DMS79 (cell line): ENCODE data around the gene SFTPA1.
A peak's percentile ranks its signal among the peaks of the same experiment; 100 is the strongest.
"Not testable (repeated sequence)": the region's sequence is repeated elsewhere in the genome, so short reads cannot be mapped to it uniquely, and the experiment has no call there.

ENCODE experiments used
- DNase-seq: peaks from one replicate; lab custom pipeline; 2025; lab: John Stamatoyannopoulos, UW

Gene SFTPA1

DNA sequence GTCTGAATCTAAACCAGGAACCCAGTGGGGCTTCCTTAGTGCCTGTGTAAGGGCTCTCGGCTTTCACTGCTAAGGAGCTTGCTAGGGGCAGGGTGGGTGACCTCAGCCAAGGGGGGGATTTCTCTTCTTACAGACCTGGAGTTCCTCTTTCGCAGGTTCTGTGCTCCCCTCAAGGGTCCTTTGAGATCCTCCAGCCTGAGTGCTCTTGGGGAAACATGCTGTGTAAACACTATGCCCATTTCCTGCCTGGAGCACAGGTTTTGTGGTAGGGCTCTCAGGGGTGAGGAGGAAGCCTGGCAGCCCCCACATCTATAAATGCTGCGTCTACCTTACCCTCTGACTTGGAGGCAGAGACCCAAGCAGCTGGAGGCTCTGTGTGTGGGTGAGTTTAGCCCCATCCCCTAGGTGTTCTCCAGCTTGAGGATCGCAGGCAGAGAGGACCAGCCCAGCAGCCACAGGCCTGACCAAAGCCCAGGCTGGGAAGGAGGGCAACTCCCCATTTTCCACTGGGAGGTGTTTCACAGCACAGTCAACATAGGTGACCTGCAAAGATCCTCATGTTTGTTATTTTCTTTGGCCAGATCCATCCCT lies at the start of gene SFTPA1:
Gene SFTPA1, plus strand, starts transcription at position 339 of the 591 bp plus-strand sequence. CDS start 887 bp downstream, outside the sequence.
- peak; percentile 85 for DNase-seq

DNA sequence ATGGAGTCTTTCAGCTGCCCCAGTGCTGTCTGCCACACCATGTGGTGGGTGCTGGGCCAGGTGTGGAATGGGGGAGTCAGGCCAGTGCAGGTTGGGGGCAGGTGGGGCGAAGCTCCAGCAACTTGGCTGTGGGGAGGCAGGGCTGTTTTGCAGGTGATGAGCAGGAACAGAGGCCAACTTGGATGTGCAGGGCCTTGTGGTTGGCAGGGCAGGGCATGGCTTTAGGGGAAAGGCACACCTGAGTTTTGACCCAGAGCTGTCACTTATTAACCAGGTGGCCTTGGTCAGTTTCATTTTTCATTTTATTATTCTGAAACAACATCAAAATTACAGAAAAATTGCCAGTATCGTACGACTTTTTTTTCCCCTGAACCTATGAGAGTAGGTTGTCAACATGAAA lies 49.5 kb upstream of the SFTPA1 start:
- no peak for DNase-seq

DNA sequence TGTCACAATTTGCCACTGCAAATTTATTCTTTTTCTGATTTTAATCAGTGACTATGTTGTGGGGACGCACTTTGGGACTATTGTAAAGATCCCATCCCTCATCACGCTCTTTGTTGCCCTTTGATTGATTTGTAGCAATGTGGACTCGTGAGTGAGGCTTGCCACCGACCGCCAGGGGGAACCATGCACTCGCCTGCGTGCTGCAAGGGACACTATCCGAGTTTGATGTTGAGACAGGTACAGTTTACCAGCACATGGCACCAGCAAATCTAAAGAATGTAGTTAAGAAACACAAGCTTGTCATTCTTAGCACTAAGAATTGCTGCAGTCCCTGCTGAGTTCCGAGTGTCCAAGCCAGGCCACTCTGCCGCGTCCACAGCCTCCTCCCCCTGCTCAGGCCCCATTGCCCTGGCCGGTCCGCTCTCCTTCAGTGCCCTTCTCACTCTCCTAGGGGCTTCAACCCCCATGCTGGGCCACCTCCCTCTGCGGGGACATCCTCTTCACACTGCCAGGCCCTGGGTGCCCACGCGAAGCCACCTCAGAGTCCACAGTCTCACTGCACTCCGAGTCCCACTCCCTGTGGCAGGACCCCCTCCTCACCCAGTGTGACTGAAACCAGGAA lies 48.5 kb upstream of the SFTPA1 start:
- no peak for DNase-seq

DNA sequence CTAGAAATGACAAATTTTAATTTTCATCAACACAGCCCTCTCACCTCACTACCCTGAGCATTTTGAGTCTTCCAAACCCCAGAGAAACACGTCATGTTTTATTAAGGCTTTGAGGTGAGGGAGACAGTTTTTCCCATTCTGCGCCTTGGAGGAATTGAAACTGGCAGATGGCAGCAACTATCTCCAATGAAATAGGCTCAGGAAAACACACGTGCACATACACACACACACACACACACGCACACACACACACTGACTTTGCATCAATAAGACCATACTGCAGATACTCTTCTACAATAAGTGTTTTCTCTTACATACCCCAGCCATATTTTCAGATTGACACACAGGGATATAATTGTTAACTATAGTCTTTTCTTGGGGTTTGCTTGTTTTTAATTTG lies 47.3 kb upstream of the SFTPA1 start:
- no peak for DNase-seq

DNA sequence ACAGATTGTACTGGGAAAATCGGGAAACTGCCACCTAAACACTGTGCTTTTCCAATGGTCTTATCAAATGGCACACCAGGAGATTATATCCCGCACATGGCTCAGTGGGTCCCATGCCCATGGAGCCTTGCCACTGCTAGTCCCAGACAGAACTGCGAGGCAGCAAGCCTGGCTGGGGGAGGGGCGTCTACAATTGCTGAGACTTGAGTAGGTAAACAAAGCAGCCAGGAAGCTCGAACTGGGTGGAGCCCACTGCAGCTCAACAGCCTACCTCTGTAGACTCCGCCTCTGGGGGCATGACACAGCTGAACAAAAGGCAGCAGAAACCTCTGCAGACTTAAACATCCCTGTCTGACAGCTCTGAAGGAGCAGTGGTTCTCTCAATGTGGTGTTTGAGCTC lies 40.1 kb upstream of the SFTPA1 start:
- not testable (repeated sequence) for DNase-seq

DNA sequence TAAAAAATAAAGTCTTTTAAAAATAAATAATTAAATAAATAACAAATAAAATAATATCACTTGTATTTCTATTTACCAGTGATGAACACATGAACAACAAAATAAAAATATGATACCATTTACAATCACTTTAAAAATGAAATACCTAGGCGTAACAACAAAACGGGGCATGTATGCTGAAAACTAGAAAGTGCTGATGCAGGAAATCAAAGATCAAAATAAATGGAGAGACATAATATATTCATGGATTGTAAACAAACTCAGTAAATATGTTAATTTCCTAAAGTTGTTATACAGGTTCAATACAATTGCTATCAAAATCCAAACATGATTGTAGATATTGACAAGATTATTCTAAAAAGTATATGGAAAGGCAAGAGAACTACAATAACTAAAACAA lies 31.4 kb upstream of the SFTPA1 start:
- DNase-seq, result no peak

DNA sequence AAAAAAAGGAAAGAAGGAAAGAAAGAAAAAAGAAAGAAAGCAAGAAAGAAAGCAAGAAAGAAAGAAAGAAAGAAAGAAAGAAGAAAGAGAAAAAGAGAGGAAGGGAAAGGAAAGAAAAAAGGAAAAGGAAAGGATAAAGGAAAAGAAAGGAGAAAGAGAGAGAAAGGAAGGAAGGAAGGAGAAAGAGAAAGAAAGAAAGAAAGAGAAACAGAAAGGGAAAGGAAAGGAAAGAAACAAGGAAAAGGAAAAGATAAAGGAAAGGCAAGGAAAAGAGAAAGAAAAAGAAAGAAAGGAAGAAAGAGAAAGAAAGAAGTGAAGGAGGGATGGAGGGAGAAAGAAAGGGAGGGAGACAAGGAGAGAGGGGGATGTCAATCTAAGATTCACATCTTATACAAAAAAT lies 29.7 kb upstream of the SFTPA1 start:
- DNase-seq, result no peak

DNA sequence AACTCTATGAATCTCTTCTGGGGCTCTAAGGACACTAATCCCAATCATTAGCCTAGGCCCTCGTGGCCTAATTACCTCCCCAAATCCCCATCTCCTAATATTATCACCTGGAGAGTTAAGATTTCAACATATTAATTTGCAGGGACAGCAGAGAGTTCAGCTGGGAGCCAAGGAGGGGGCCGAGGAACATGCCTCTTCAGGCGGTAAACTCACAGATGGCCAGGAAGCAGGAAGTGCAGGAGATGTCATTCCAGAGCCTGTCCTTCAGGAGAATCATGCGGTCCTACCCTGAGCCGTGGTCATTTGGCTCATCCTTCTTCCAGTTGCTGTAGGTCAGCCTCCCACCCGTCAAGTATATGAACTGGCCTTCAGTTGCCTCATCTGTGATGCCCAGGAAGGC lies 28.6 kb upstream of the SFTPA1 start:
- no peak for DNase-seq

DNA sequence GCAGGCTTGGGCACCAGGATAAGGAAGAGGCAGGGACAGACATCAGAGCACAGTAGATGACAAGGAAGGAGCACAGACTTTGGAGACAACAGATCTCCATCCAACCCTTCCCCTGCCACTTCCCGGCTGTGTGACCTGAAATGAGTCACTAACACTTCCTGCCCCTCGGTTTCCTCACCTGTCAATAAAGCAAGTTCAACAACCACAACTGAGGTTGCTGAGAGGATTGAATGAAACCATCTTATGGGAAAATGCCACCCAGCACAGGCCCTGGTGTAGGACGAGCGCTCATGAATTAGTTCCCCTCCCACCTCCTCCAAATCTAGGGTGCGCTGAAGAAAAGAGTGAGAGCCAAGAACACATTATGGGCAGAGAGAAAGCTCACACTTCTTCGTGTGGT lies 27.8 kb upstream of the SFTPA1 start:
- not testable (repeated sequence) for DNase-seq

DNA sequence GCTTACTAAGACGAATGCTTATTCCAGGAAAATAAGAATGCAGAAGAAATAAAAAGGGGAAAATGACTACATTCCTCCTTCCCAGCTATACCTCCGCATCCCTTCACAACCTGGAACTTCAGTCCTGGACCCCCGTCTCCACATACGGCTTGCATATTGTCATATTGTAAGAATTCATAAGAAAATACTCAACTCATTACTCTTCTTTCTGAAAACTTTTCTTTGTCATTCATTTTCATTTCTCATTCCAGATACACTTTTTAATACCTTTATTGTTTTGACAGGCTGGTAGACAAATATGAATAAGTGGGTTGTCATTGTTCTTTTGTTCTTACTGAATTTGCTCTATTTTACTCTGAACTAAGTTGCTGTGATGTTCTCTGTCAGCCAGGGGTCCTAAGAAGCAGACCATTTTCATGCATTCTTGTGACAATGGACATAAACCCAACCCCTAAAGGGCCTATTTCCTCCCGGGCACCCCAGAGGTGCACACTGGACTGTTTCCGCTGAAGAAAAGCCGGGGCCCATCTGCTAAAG lies 27.2 kb upstream of the SFTPA1 start:
- DNase-seq, result no peak

DNA sequence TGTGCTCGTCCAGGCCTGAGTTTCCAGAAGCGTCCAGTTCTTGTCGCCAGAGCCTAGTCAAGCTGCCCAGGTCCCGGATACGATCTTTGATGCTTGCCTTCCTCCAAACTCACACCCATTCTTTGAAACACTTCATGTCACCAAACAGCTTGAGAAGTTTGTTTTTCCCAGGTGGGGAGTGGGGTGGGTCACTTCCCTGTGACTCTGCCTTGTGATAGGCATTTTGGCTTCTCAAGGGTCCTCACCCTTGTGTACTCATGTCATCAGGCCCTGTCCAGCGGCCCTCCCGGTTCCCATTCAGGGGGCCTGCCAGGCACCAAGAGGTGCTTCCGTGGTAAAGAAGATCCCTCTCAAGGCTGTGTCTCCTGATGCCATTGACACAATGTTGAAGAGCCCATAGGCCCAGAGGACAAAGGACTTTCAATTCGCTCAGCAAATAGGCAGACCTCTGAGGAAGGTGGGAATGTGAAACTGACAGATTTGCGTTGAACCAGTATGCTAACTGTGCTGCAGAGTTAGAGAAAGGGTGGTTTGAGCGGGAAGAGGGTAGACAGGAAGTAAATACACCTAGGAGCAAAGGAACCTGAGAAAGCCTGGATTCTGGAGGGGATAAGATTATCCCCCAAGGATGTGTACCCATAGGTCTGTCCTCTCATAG lies 24.7 kb upstream of the SFTPA1 start:
- no peak for DNase-seq

DNA sequence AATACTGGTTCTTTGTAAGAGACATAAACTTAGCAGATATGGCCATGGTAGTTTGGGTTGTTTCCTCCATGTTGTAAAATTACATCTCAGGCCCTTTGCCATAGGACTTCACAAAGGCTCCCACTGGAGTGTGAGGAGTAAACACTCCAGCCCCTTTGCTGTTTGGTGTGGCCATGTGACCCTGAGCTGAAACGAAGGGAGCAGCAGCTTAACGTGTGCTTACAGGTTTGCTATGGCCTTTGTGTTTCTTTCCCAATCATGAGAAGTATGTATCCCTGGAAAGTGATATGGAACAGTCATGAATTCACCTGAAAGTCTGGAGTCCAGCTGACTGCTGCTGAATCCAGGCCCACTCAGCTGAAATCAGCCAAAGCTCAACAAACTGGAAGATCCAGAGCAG lies 23.8 kb upstream of the SFTPA1 start:
- DNase-seq, result no peak

DNA sequence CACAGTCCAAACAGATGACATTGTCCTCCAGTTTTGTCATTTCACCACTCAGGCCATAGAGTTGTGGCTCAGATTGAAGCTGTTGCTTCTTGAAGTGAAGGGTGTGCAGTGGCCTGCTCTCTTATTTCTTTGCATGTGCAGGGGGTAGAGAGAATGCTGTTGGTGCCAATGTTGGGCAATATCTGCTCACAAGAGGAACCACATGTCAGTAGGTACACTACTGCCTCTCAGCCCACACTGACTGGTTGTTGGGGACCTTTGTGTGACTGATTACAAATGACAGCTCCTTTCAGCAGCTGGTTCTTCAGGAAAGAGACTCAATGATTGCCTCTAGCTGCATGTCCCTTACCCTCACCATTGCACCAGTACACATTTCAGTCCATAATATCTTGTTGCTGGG lies 21.9 kb upstream of the SFTPA1 start:
- DNase-seq, result no peak

DNA sequence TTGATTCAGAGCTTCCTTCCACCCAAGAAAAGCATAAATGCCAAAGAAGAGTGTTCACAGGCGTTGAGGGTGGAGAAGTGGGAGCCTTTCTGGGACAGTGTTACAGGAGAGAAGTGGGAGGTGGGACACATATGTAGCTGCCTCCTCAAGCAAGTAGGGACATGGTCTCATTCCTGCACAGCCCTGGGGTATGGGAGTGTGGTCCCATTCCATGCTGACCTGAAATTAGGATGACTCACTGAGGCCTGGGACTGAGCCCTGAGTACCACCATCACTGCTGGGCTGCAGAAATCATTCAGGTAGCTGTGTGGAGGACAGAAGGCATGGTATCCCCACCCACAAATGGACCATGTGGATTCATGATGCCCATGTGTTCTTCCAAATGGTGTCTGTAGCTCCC lies 17.4 kb upstream of the SFTPA1 start:
- no peak for DNase-seq

DNA sequence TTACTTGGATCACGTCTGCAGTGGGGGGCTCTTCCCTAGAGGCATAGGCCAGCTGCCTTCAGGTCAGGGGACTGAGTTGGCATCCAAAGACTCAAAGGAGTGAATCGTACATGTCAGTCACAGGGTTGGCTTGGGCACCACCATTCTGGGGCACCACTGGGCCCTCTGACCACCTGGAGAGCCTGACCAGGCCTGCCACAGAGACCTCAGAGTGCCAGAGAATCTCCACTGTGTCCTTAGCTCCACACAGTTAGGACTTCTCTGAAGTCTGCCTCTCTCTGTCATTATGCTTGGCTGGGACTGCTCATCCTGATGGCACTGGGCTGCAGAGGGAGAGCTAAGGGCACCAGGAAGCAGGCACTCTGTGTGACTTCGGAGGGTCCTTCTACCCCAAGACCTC lies 16.2 kb upstream of the SFTPA1 start:
- not testable (repeated sequence) for DNase-seq

DNA sequence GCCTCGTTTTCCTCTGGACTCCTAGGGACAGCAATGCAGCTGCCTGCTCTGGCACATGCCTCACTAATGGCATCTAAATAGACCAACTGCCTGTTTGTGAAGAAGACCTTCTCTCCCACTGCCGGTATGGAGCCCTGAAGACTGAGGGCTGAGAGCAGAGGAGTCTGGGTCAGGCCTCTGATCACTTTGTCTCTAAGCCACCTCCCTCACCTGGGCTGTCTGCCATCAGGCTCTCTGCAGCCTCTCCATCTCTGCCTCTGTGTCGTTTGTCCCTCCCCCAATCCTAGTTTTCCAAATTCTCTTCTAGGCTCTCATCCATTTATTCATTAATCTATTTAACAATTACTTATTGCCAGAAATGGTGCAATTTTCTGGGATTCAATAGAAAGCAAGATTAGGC lies 15.2 kb upstream of the SFTPA1 start:
- no peak for DNase-seq

DNA sequence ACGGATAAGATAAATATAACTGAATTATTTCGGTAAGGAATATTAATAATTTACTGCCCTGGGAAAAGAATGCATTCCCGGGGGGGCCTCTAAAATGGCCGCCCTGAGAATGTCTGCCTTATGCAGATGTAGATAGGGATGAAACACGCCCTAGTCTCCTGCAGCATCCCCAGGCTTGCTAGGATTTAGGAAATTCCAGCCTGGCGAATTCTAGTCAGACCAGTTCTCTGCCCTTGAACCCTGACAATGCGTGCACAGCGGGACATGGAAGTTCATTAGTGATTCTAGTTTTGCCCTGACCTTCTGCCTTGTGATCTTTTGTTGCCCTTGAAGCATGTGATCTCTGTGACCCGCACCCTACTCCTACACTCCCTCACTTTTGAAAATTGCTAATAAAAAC lies 11.1 kb upstream of the SFTPA1 start:
- DNase-seq, result not testable (repeated sequence)

DNA sequence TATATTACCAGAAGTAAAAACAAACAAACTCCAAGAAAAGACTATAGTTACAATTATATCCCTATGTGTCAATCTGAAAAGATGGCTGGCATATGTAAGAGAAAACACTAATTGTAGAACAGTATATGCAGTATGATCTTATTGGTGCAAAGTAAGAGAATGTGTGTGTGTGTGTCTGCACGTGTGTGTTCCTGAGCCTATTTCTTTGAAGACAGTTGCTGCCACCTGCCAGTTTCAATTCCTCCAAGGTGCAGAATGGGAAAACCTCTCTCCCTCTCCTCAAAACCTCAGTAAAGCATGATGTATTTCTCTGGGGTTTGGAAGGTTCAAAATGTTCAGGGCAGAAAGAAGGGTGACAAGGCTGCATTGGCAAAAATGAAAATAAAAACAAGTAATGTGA lies 8.8 kb upstream of the SFTPA1 start:
- no peak for DNase-seq

DNA sequence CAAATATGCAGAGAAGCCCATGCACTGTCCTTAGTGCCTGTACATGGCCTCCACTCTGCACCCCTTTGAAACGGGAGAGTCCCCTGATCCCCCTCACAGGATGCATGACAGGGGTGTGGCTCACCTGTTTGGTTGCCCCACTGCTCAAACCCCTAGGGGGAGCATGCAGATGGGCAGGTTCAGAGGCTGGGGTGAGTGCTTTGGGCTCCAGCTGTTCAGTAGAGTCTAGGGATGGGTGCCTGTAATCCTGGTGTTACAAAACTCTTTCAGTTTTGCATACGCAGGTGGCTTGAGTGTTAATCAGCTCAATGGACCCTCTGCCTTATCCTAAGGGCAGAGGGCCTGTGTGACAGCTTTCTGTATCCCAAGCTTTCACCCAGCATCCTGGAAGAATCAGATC lies 7.8 kb upstream of the SFTPA1 start:
- no peak for DNase-seq

DNA sequence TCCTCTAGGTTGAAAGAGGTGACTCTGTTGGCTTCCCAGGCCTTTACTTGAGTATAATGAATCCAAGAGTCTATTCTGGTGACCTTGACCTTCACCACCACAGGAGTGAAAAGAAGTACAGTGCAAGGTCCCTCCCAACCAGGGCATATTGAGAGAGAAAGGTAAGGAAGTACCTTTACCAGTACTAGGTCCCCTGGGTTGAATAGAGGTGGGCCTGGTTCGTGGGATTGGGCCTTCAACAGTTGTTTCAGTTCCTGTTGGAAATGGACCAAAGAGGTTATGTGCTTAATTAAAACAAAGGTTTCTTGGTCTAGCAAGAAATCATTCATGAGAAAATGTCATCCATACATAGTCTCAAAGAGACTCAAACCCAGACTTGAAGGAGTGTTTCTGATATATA lies 6.4 kb upstream of the SFTPA1 start:
- DNase-seq, result no peak

DNA sequence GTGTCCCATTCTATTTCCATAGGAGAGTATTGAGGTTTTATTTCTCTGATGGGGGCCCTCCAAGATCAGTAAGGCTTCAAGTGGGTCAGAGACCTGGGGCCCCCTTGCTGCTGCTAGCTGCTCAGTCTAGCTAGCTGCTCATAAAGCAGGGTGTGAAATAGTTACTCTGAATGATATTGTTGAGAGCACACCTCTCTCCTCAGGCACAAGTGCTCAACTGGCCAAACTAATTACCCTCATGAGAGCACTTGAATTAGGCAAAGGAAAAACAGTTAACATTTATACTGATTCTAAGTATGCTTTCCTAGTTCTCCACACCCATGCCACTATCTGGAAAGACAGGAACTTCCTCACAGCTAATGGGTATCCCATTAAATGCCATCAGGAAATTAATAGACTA lies 5.4 kb upstream of the SFTPA1 start:
- no peak for DNase-seq

DNA sequence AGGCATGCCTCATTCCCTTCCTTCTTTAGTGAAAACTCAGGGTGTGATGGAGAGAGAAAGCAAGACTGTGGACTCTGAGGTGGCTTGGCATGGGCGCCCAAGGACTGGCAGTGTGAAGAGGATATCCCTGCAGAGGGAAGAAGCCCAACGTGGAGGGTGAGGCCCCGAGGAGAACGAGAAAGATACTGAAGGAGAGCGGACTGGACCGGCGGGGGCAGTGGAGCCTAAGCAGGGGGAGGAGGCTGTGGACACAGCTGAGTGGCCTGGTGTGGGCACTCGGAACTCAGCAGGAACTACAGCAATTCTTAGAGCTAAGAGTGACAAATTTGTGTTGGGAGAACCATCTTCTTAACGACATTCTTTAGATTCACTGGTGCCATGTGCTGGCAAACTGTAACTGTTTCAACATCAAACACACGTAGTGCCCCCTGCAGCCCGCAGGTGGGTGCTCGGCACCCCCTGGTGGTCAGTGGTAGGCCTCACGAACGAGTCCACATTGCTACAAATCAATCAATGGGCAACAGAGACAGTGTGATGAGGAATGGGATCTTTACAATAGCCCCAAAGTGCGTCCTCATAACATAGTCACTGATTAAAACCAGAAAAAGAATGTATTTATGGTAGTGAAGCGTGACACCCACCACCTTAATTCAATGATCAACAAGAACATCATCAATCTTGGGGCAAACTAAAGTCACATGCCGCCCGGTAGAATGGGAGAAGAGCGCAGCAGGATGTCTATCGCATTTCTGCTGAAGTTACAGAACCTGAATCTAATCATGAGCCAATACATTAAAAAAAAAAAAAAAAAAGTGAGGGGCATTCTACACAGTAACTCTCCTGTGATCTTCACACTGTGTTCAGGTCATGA lies 2.0 kb upstream of the SFTPA1 start:
- no peak for DNase-seq
